Measurements from ENCODE around the gene CERS4. TPM values are rescaled to one million over a fixed set of nuclear protein-coding genes. Genes with fewer than 3 reads are reported as not detected.

CERS4 gene
- total and polyA plus RNA-seq, 2 donors (not counting 3 experiments of a cell fraction or from before 2014, with no cell fraction given) = 4.9 to 7.7 TPM

GRCh38 chr19:8210421-8211101, 1.4 kb downstream of the CERS4 start:
- Histone ChIP-seq H3K36me3 (ENCODE audit: control insufficient read depth in 2 of 2, extremely low read depth in 1 of 2, insufficient read depth in 2 of 2, low read length in 2 of 2) (no peaks in the 10 kb centered on the region), H3K4me3 (replicated peaks in 1 of 3; ENCODE audit: insufficient read depth in 1 of 3, low read depth in 1 of 3, low read length in 3 of 3) (no peak overlapping the region), H3K9me1 (replicated peaks; ENCODE audit: control insufficient read depth, extremely low read depth, insufficient read depth, low read length) (no peaks in the 10 kb centered on the region), H3K27me3 (ENCODE audit: control insufficient read depth in 2 of 2, insufficient read depth in 2 of 2, low read length in 2 of 2) (peaks cover 4 to 7% of the 10 kb centered on the region in 2 experiments), H3K4me1 (ENCODE audit: control insufficient read depth, extremely low read depth, insufficient read depth, low read length) (peaks cover 2% of the 10 kb centered on the region), H3K4me2 (ENCODE audit: insufficient read depth, low read length) (no peak overlapping the region), H2AFZ (ENCODE audit: low read depth, low read length) (no peak overlapping the region), H3K9me3 (replicated peaks; ENCODE audit: control insufficient read depth, insufficient read depth, low read length) (no peaks in the 10 kb centered on the region), H3K27ac (ENCODE audit: insufficient read depth, low read depth, low read length) (no peak overlapping the region), H3K79me2 (ENCODE audit: control insufficient read depth, insufficient read depth, low read length) (no peaks in the 10 kb centered on the region), H4K20me1 (replicated peaks; ENCODE audit: control insufficient read depth, extremely low read depth, insufficient read depth, low read length) (no peaks in the 10 kb centered on the region), H3K9ac (replicated peaks; ENCODE audit: extremely low read depth, insufficient read depth, low read length) (no peak overlapping the region)
- dilution Hi-C loops (cut with MboI; ENCODE audit: extremely low pct_ligation_motif_present, low sequenced_read_pairs) (no loop called here), intact Hi-C loops (cut with micrococcal nuclease) (no loop called here)
- DNase-seq (ENCODE audit: low read depth, low spot score) (no peak), FAIRE-seq (no peak)
- no TSS peak for BruUV-seq (replicated peaks)
- CTCF ChIA-PET = interaction anchor here (0.8 kb wide), 1 partner anchor 52 kb away, joined by 4 read pairs; no protein-coding TSS in a partner anchor
- POLR2A ChIA-PET = no interaction called here
- TF ChIP-seq MYC (IDR thresholded peaks at IDR 0.05; ENCODE audit: low read depth, low read length) (no peak), MAX (IDR thresholded peaks at IDR 0.05; ENCODE audit: insufficient read depth, insufficient read length) (no peak)

GRCh38 chr19:8212212-8212611, 3.0 kb downstream of the CERS4 start:
- Histone ChIP-seq H3K9me1 (replicated peaks; ENCODE audit: control insufficient read depth, extremely low read depth, insufficient read depth, low read length) (no peaks in the 10 kb centered on the region), H4K20me1 (replicated peaks; ENCODE audit: control insufficient read depth, extremely low read depth, insufficient read depth, low read length) (no peaks in the 10 kb centered on the region), H3K27me3 (ENCODE audit: control insufficient read depth in 2 of 2, insufficient read depth in 2 of 2, low read length in 2 of 2) (peaks cover 4 to 7% of the 10 kb centered on the region in 2 experiments), H3K9me3 (replicated peaks; ENCODE audit: control insufficient read depth, insufficient read depth, low read length) (no peaks in the 10 kb centered on the region), H3K79me2 (ENCODE audit: control insufficient read depth, insufficient read depth, low read length) (no peaks in the 10 kb centered on the region), H3K4me3 (replicated peaks in 1 of 3; ENCODE audit: insufficient read depth in 1 of 3, low read depth in 1 of 3, low read length in 3 of 3) (no peak overlapping the region), H3K9ac (replicated peaks; ENCODE audit: extremely low read depth, insufficient read depth, low read length) (no peak overlapping the region), H3K4me2 (ENCODE audit: insufficient read depth, low read length) (no peak overlapping the region), H2AFZ (ENCODE audit: low read depth, low read length) (no peak overlapping the region), H3K27ac (ENCODE audit: insufficient read depth, low read depth, low read length) (no peak overlapping the region), H3K36me3 (ENCODE audit: control insufficient read depth in 2 of 2, extremely low read depth in 1 of 2, insufficient read depth in 2 of 2, low read length in 2 of 2) (no peaks in the 10 kb centered on the region), H3K4me1 (ENCODE audit: control insufficient read depth, extremely low read depth, insufficient read depth, low read length) (peaks cover 2% of the 10 kb centered on the region)
- TF ChIP-seq POLR2AphosphoS5 (IDR thresholded peaks at IDR 0.05; ENCODE audit: insufficient read depth, low read depth, low read length) (no peak), EZH2 (IDR thresholded peaks at IDR 0.05; ENCODE audit: borderline replicate concordance, low read depth, low read length, severe bottlenecking) (no peak), FOS (IDR thresholded peaks at IDR 0.05; ENCODE audit: borderline replicate concordance, insufficient read depth, low read length) (no peak), MYC (IDR thresholded peaks at IDR 0.05; ENCODE audit: low read depth, low read length) (no peak), JUN (IDR thresholded peaks at IDR 0.05; ENCODE audit: borderline replicate concordance, insufficient read depth, insufficient read length, low read depth) (no peak), CTCF (IDR thresholded peaks at IDR 0.05; ENCODE audit: extremely low read depth in 1 of 2, insufficient read depth in 1 of 2, low read depth in 1 of 2, low read length in 2 of 2) (no peak), POLR2A (IDR thresholded peaks at IDR 0.05; ENCODE audit: low read depth, low read length) (no peak), GATA2 (IDR thresholded peaks at IDR 0.05; ENCODE audit: insufficient read depth, insufficient read length, low read depth, low read length) (no peak), MAX (IDR thresholded peaks at IDR 0.05; ENCODE audit: insufficient read depth, insufficient read length) (no peak)
- no peak for DNase-seq (ENCODE audit: low read depth, low spot score)
- dilution Hi-C loops (cut with MboI; ENCODE audit: extremely low pct_ligation_motif_present, low sequenced_read_pairs) = no loop called here
- no TSS peak for BruUV-seq (replicated peaks)
- ChIA-PET POLR2A (no interaction called here), CTCF (interaction anchor here (0.6 to 1.6 kb wide), 2 partner anchors 20 to 54 kb away, joined by 3 to 4 read pairs; no protein-coding TSS in a partner anchor)
- intact Hi-C loops (cut with micrococcal nuclease) = no loop called here
- FAIRE-seq = no peak
